GM13976 (cell line): Measurements from ENCODE around the gene GLP2R.

Experiments
- DNase-seq: peaks from one replicate; pipeline ENCODE4 v3.0.0; 2012; ENCODE audit warnings: low spot score
- in situ Hi-C: fragments of 300-500 bp; cut with MboI; formaldehyde crosslinking; loops from one replicate; pipeline ENCODE4 v1.12.0; 2022; ENCODE audit warnings: low sequenced_read_pairs, mixed read lengths, inconsistent platforms; ENCODE audit not compliant: unreplicated experiment
- TF ChIP-seq, protein P1 (sequence below): IDR thresholded peaks from 2 replicates; pipeline ENCODE4 v1.5.1; 2012; ENCODE audit warnings: borderline replicate concordance, mild to moderate bottlenecking; ENCODE audit not compliant: insufficient read depth; ENCODE audit errors: extremely low read depth, missing control alignments, control extremely low read depth

GLP2R gene

DNA sequence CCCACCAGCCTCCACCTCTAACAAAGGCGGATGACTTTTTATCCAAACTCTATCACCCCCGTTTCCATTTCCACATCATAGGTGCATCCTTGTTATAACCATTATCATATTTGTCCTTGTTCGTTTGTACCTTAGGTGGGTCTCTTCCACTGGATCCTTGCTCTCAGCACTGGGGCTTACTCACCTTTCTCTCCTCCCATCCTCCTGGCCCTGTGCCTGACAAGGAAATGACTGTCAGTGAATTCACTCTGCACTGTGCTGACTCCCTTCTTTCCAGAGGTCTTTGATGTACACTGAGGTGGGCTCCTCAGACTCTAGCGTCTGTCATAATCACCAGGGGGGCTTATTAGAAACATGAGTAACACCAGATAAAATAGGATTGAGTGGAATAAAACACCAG, 7.0 kb upstream of the GLP2R start:
- TF ChIP-seq, protein P1, sequence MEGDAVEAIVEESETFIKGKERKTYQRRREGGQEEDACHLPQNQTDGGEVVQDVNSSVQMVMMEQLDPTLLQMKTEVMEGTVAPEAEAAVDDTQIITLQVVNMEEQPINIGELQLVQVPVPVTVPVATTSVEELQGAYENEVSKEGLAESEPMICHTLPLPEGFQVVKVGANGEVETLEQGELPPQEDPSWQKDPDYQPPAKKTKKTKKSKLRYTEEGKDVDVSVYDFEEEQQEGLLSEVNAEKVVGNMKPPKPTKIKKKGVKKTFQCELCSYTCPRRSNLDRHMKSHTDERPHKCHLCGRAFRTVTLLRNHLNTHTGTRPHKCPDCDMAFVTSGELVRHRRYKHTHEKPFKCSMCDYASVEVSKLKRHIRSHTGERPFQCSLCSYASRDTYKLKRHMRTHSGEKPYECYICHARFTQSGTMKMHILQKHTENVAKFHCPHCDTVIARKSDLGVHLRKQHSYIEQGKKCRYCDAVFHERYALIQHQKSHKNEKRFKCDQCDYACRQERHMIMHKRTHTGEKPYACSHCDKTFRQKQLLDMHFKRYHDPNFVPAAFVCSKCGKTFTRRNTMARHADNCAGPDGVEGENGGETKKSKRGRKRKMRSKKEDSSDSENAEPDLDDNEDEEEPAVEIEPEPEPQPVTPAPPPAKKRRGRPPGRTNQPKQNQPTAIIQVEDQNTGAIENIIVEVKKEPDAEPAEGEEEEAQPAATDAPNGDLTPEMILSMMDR, result no peak
- in situ Hi-C loops, result no loop called here
- DNase-seq, result no peak

DNA sequence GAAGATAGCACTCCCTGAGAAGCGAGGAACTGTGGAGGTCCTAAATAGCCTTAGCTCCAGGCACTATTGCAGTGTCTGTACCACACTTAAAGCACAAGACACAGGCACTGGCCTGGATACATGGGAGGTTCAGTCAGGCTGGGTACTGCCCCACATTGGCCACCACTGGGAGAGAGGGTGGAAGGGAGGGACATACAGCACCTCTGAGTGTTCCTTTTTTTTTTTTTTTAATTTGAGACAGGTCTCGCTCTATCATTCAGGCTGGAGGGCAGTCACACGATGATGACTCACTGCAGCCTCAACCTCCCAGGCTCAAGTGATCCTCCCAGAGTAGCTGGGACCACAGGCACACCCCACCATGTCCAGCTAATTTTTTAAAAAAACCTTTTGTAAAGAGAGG, 5.3 kb upstream of the GLP2R start:
- DNase-seq, result no peak
- TF ChIP-seq, protein P1, result no peak
- in situ Hi-C loops, result no loop called here

DNA sequence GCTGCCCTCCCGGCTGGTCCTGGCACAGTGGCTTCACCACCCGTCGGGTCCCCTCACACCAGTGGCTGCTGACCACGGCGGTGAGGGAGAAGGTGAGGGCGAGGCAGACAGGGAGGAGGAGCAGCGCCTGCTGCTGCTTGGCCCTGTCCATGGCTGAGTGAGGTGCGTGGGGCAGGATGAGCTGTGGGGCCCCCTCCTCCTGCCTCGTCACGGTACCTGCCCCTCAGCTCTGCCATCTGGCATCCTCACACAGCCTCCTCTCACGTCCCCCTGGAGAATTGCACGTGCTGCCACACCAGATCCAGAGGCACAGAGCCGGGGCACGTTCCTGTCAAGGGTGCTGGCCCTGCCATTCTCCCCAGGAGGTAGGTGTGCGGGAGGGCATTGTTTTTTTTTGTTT, 3.8 kb upstream of the GLP2R start, which contains the start of gene GSG1L2:
Gene GSG1L2 (minus strand): TSS at position 159 of the 400 bp plus-strand sequence. CDS start 8 bp downstream, at position 151.
- TF ChIP-seq, protein P1, result no peak
- no peak for DNase-seq
- in situ Hi-C loops, result no loop called here

DNA sequence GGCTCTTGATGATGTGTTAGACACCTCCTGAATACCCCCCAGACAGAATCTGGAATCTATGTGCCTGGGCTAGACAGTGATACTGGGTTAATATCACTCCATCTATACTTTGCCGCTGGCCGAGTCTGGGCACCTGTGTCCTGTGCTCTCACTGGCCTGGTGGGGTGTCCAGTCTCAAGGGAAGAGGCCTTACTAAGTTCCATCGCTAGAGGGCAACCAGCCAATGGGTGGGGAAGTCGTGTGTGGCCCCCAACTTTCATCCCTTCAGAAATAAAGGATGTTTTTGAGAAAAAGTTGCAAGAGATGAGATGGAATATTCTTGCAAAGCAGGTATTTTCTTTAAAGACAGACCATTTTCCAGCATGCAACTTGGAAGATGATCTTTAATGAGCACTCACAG, 1.6 kb upstream of the GLP2R start:
- DNase-seq, result peak; percentile 39
- in situ Hi-C loops, result no loop called here

DNA sequence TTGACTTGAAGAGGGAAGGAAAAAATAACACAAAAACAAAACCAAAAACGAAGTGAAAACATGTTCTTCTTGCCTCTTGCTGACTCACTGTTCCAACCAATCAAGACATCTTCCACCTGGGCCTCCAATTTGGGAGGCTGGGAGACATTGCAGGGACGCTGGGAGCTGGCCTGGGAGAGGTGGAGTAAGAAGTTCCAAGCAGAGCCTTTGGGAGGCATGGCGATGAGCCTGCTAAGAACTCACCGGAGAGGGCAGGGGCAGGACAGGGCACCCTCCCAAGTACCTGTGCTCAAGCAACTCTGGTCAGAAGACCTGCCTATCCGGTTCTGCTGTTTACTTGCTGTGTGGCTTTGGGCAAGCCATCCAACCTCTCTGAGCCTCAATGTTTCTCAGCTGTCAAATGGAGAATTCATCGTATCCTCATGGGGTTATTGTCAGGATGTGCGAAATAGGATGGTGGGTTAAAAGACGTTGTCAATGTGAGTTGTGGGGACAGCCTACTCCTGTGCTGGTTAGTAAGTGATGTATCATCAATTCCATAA, 856 bp upstream of the GLP2R start:
- in situ Hi-C loops, result no loop called here
- TF ChIP-seq, protein P1, result no peak
- no peak for DNase-seq

More for the DNA sequence above, 1.6 kb upstream of the GLP2R start:
- TF ChIP-seq, protein P1, result no peak

DNA sequence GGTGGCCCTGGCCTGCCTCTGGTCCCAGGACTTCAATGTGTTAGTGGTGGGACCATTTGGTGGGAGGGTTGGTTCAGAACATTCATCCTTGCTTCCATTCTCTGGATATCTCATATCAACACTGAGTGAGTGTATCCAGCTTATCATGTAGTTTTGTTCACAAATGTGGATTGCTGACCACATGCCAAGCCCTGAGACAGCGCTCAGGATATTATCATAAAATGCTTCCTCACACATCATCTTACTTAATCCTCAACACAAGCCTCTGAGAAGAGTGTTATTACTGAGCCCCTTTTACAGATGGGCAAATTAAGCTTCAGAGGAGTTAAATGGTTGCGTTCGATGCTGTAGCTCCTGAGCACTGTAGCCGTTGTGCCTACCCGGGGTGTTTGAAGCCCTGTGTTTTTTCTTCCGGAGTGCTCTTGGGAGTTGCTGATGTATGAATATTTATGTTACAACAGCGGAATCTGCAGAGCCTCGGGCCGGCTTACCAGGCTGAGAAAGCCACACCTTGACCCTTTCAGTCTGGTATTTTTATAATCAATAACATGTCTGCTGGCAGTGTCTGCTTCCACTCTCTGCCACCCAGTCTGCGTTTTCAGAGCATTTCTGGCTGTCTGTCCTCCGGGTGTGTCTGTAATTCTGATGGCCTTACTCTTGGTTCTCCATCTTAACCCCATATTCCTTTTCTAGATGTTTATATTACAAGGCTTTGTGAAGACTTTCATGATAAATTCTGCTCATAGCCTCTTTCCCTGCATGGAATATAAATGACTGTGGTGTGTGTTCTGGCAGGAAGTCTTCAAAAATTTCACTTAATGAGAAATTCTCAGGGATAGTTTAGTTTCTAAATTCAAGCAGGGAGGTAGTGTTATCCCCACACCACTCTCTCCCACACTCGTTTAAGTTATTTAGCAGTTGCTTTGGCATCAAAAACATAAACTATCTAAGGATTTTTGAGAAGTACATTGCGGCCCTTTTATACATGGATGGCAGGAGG, 2.9 kb downstream of the GLP2R start:
- no peak for DNase-seq
- TF ChIP-seq, protein P1, result no peak
- in situ Hi-C loops, result no loop called here
